Measurements from ENCODE around the gene ZNRD2. TPM values are rescaled to one million over a fixed set of nuclear protein-coding genes. Genes with fewer than 3 reads are reported as not detected.

Gene ZNRD2
- polyA plus RNA-seq, 1 experiment, result 23.5 TPM

DNA sequence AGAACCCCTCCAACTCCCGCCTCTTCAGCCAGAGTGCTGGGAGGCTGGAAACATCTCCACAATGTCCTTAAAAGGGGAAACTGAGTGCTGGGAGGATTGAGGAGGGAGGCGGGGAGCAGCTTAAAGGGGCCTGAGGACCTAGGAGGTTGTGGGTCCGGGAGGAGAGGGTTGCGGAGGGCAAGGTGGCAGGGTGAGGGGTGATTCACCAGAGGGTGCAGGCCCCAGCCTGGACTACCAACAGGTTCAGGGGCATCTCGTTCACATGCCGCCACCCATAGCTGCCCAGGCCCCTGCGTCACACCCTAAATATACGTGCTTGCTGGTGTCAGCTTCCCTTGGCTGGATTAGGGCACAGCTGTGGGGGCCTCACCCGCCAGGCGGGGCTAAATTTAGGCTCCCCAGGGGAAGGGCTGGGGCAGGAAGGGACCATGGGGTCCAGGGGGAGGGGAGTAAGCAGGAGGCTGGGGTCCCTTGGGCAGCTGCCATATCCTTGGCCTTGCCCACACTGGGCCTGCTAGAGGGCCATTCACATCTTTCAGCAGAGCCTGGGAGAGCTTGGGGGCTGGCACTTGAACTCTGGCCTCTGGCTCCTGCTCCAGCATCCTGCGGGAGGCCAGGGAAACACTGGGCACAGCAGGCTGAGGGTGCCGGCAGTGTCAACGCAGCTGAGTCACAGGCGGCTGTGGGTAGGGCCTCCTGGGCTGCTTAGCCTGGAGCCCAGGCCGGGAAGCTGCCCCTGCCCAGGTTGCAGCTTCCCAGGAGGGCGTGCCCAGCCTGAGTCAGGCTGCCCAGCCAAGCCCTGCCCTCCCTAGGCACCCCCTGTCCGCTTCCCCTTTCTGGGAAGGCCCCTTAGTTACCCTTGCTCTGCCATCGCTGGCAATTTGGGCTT, 6.8 kb downstream of the ZNRD2 start:
- Histone ChIP-seq H3K27ac (ENCODE audit: low read depth, low read length) (peak overlapping the region; percentile 47), H3K9me3 (ENCODE audit: control insufficient read depth, insufficient read depth, low read length) (no peaks in the 10 kb centered on the region), H3K27me3 (ENCODE audit: control insufficient read depth, insufficient read depth, low read length) (no peaks in the 10 kb centered on the region), H3K4me3 (ENCODE audit: low read depth, low read length) (peak overlapping the region; percentile 65)
- no peak for DNase-seq (ENCODE audit: low read depth, low spot score)
- no peak for TF ChIP-seq CTCF (IDR thresholded peaks at IDR 0.05; ENCODE audit: low read depth, low read length)
- ChIA-PET CTCF (interaction anchor here (0.6 to 2.3 kb wide), 3 partner anchors 17 to 270 kb away, joined by 3 to 17 read pairs (median 8); no protein-coding TSS in a partner anchor), POLR2A (interaction anchor here (0.6 to 1.2 kb wide), 5 partner anchors 17 to 75 kb away, joined by 3 to 5 read pairs (median 3); partner anchors contain the start of gene KCNK7)

DNA sequence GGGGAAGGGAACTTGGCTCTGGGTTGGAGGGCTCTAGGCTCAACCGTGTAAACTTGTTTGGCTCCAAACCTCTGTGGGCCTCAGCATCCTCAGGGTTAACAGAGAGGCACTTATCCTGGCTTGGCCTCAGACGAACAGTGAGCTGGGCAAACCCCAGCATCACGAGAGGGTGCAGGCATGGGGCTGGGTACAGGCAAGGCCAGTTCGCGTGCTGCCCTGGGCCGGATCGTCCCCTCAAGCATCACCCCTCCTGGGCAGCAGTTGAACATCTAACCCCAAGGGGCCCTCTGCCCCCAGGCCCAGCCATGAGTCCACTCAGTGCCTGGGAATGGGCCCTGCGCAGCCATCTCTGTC, 7.5 kb downstream of the ZNRD2 start:
- Histone ChIP-seq H3K27me3 (ENCODE audit: control insufficient read depth, insufficient read depth, low read length) (no peaks in the 10 kb centered on the region), H3K27ac (ENCODE audit: low read depth, low read length) (peak overlapping the region; percentile 47), H3K4me3 (ENCODE audit: low read depth, low read length) (peak overlapping the region; percentile 65), H3K9me3 (ENCODE audit: control insufficient read depth, insufficient read depth, low read length) (no peaks in the 10 kb centered on the region)
- TF ChIP-seq CTCF (IDR thresholded peaks at IDR 0.05; ENCODE audit: low read depth, low read length), result no peak
- ChIA-PET POLR2A (interaction anchor here (1.1 to 1.2 kb wide), 2 partner anchors 16 to 37 kb away, joined by 3 read pairs; no protein-coding TSS in a partner anchor), CTCF (interaction anchor here (1.0 to 1.9 kb wide), 2 partner anchors 12 to 16 kb away, joined by 5 to 17 read pairs; no protein-coding TSS in a partner anchor)
- no peak for DNase-seq (ENCODE audit: low read depth, low spot score)

- Histone ChIP-seq H3K9me3 (ENCODE audit: control insufficient read depth, insufficient read depth, low read length) (no peaks in the 10 kb centered on the region), H3K27me3 (ENCODE audit: control insufficient read depth, insufficient read depth, low read length) (no peaks in the 10 kb centered on the region), H3K4me3 (ENCODE audit: low read depth, low read length) (no peak overlapping the region), H3K27ac (ENCODE audit: low read depth, low read length) (no peak overlapping the region)
- POLR2A ChIA-PET, result no interaction called here
- no peak for DNase-seq (ENCODE audit: low read depth, low spot score)
- TF ChIP-seq CTCF (IDR thresholded peaks at IDR 0.05; ENCODE audit: low read depth, low read length), result no peak
- CTCF ChIA-PET, result interaction anchor here (1.0 to 1.9 kb wide), 2 partner anchors 11 to 16 kb away, joined by 5 to 17 read pairs; no protein-coding TSS in a partner anchor
Measured at GRCh38 chr11:65578134-65578533, 7.9 kb downstream of the ZNRD2 start.

DNA sequence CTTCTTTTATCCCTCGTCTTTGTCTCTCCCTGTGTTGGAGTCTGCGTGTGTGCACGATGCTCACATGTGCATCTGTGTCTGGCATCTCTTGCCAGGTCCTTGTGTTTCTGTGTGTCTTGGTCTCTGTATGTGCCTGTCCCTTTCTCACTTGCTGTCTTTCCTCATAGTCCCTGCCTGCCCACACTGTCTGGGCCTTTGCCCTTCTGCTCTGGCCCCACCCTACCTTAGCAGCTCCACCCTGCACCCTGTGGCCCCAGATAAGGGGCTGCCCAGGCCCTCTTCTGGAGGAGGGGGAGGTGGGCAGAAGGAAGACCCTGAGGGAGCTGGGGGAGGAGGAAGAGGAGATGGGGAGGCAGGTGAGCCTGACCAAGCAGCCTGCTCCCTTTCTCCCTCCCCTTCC, 8.4 kb downstream of the ZNRD2 start:
- Histone ChIP-seq H3K27ac (ENCODE audit: low read depth, low read length) (no peak overlapping the region), H3K27me3 (ENCODE audit: control insufficient read depth, insufficient read depth, low read length) (no peaks in the 10 kb centered on the region), H3K4me3 (ENCODE audit: low read depth, low read length) (no peak overlapping the region), H3K9me3 (ENCODE audit: control insufficient read depth, insufficient read depth, low read length) (no peaks in the 10 kb centered on the region)
- no peak for TF ChIP-seq CTCF (IDR thresholded peaks at IDR 0.05; ENCODE audit: low read depth, low read length)
- no peak for DNase-seq (ENCODE audit: low read depth, low spot score)
- CTCF ChIA-PET, result interaction anchor here (1.0 kb wide), 1 partner anchor 11 kb away, joined by 5 read pairs; no protein-coding TSS in a partner anchor
- POLR2A ChIA-PET, result interaction anchor here (0.6 kb wide), 1 partner anchor 15 kb away, joined by 5 read pairs; no protein-coding TSS in a partner anchor

GRCh38 chr11:65579291-65579690, 9.0 kb downstream of the ZNRD2 start:
- Histone ChIP-seq H3K27ac (ENCODE audit: low read depth, low read length) (no peak overlapping the region), H3K4me3 (ENCODE audit: low read depth, low read length) (no peak overlapping the region), H3K9me3 (ENCODE audit: control insufficient read depth, insufficient read depth, low read length) (no peaks in the 10 kb centered on the region), H3K27me3 (ENCODE audit: control insufficient read depth, insufficient read depth, low read length) (no peaks in the 10 kb centered on the region)
- no peak for TF ChIP-seq CTCF (IDR thresholded peaks at IDR 0.05; ENCODE audit: low read depth, low read length)
- POLR2A ChIA-PET, result interaction anchor here (0.6 kb wide), 1 partner anchor 14 kb away, joined by 5 read pairs; no protein-coding TSS in a partner anchor
- CTCF ChIA-PET, result no interaction called here
- DNase-seq (ENCODE audit: low read depth, low spot score), result no peak

All from AG04450 (cell line).